Astrocyte (in vitro differentiated cells and primary cell): ENCODE data around the gene SRD5A1. TPM values are rescaled to one million over a fixed set of nuclear protein-coding genes. Genes with fewer than 3 reads are reported as not detected.

ENCODE experiments used
- total RNA-seq: library from RNA; stranded (reverse); gene quantifications from 2 replicates; pipeline ENCODE4 v1.2.1, GENCODE V29; 2021

Gene SRD5A1
- total RNA-seq, 1 donor from 2014 or later, result 27.6 TPM

Other genes with a start within 250 kb of the SRD5A1 start
- gene UBE2QL1, start 184.6 kb upstream of the SRD5A1 start, total RNA-seq, result 0.34 and 0.50 TPM in 2 replicates
- gene NSUN2, start 396 bp upstream of the SRD5A1 start, total RNA-seq, result 71.5 and 78.8 TPM in 2 replicates
- 16.8 and 18.8 TPM in 2 replicates for gene TENT4A, start 80.0 kb downstream of the SRD5A1 start, total RNA-seq